Body of pancreas (tissue), 4 donors: ENCODE results near the gene MLLT6. TPM values are rescaled to one million over a fixed set of nuclear protein-coding genes. Genes with fewer than 3 reads are reported as not detected.

Experiments
- ATAC-seq: fragments of 150-250 bp; one replicate; pipeline ENCODE4 v1.9.1; 2016
- DNase-seq, 4 donors: peaks; one replicate each; pipeline ENCODE4 v3.0.0-alpha.2; 2019
- H3K27ac ChIP-seq, 4 donors: fragments of 200-600 bp; sonication (generic); 1 replicate in 3 of 4; 2 replicates in 1 of 4; pipeline versions ENCODE4 v1.5.1 to v1.6.1; 2016 to 2019; ENCODE audit warnings: mild to moderate bottlenecking in 1 of 4, mixed read lengths in 1 of 4, moderate library complexity in 1 of 4
- H3K27me3 ChIP-seq, 2 donors: fragments of 200-600 bp; sonication (generic); one replicate each; pipeline ENCODE4 v1.6.0; 2016; ENCODE audit warnings: mild to moderate bottlenecking in 1 of 2
- H3K36me3 ChIP-seq, 2 donors: fragments of 200-600 bp; sonication (generic); replicated peaks in 1 of 2; 2 replicates each; pipeline ENCODE4 v1.5.1; 2016; ENCODE audit warnings: low read depth in 2 of 2; ENCODE audit not compliant: insufficient read depth in 1 of 2
- H3K4me1 ChIP-seq: fragments of 200-600 bp; sonication (generic); one replicate; pipeline ENCODE4 v1.6.0; 2016
- H3K4me3 ChIP-seq, 2 donors: fragments of 200-600 bp; sonication (generic); 1 replicate in 1 of 2; 2 replicates in 1 of 2; pipeline ENCODE4 v1.5.1; 2016 to 2019
- H3K9me3 ChIP-seq, 3 donors: fragments of 200-600 bp; sonication (generic); 1 replicate in 2 of 3; 2 replicates in 1 of 3; pipeline ENCODE4 v1.5.1; 2016
- POLR2A ChIP-seq, 3 donors: fragments of 450-650 bp; IDR thresholded peaks; one replicate each; pipeline ENCODE4 v1.6.1; 2016; ENCODE audit warnings: antibody characterized with exemption in 3 of 3, mild to moderate bottlenecking in 2 of 3
- WGBS, 2 donors: methylation state at CpG; one replicate each; pipeline ENCODE4 v1.1.5; 2017; 5-methylcytosine and 5-hydroxymethylcytosine counted together
- intact Hi-C: fragments of 100-400 bp; cut with DNase I; formaldehyde crosslinking; loops from one replicate; pipeline ENCODE4 v1.15.1; 2023
- total RNA-seq, 2 donors: library from RNA; depleted of rRNA; stranded (reverse); fragments of >200 nt; gene quantifications; one replicate each; pipeline ENCODE4 v1.1.0, GENCODE V29; 2016
- TF ChIP-seq, protein P1 (sequence below), 7 experiments: fragments of 450-650 bp in 4 of 7; fragments of 200-600 bp in 3 of 7; sonication (generic) in 3 of 7; IDR thresholded peaks; one replicate each; pipeline ENCODE4 v1.5.1; 2016 to 2019; ENCODE audit warnings: antibody characterized with exemption in 7 of 7

The MLLT6 gene
- total RNA-seq, 2 donors from 2014 or later, result 90.8 to 121 TPM

DNA sequence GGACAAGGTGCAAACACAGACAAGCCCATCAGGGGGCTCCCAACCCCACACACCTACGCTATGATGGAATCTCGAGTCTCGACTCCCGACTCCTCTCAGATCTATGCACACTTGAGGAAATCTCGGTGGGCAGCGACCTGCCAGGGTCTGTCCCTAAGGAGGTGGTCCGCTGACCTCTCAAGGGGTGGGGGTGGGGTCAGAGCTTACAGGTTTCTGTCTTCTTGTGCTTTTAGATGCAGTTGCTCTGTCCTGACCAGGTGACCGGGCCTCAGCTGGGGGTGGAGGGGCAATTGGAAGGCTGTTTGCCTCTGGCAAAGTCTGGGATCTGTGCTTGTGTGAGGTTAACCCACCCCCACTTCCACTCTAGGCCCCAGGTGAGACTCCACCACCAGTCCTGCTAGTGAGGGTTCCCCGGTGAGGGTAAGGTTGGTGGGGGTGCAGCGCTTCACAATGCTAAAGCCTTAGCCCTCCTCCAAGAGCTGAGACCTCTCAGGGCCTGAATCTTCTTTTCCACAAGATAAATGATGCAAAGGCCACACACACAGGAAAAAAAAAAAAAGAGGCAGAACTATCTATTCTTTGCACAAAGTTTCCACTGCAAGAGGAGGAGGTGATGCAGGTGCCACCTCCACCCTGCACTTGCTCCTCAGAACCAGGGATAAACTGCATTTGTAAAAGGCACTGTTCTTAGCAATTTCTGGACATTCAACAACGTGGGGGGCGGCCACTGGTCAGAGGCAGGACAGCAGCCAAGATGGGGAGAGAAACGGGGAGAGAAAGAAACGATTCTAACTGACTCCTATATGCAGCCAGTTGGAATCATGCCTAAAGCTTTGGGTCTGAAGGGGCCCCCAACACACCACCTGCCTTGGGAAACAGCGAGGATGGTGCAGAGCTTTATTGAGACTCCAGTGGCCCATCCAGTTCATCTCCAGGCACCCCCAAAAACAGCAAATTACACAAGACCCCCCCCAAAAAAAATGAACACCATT is 29.2 kb downstream of the MLLT6 start:
- Histone ChIP-seq H3K4me3 (no peak overlapping the region), H3K9me3 (no peaks in the 10 kb centered on the region), H3K4me1 (peaks cover 60% of the 10 kb centered on the region), H3K27me3 (no peaks in the 10 kb centered on the region), H3K27ac (peak overlapping the region; percentile 93 to 97 (median 96)), H3K36me3 (peaks cover 0 to 12% of the 10 kb centered on the region in 2 donors)
- DNase-seq, result no peak
- no peak for ATAC-seq
- intact Hi-C loops, result no loop called here
- 36 to 44% methylated on average over 7 to 15 of the region's 15 CpGs for WGBS, 2 donors
- TF ChIP-seq, protein P1, sequence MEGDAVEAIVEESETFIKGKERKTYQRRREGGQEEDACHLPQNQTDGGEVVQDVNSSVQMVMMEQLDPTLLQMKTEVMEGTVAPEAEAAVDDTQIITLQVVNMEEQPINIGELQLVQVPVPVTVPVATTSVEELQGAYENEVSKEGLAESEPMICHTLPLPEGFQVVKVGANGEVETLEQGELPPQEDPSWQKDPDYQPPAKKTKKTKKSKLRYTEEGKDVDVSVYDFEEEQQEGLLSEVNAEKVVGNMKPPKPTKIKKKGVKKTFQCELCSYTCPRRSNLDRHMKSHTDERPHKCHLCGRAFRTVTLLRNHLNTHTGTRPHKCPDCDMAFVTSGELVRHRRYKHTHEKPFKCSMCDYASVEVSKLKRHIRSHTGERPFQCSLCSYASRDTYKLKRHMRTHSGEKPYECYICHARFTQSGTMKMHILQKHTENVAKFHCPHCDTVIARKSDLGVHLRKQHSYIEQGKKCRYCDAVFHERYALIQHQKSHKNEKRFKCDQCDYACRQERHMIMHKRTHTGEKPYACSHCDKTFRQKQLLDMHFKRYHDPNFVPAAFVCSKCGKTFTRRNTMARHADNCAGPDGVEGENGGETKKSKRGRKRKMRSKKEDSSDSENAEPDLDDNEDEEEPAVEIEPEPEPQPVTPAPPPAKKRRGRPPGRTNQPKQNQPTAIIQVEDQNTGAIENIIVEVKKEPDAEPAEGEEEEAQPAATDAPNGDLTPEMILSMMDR (IDR thresholded peaks at IDR 0.05), result peak in 3 of 7 experiments; percentile 8 to 15 (median 12)
- TF ChIP-seq POLR2A (IDR thresholded peaks at IDR 0.05), result no peak

DNA sequence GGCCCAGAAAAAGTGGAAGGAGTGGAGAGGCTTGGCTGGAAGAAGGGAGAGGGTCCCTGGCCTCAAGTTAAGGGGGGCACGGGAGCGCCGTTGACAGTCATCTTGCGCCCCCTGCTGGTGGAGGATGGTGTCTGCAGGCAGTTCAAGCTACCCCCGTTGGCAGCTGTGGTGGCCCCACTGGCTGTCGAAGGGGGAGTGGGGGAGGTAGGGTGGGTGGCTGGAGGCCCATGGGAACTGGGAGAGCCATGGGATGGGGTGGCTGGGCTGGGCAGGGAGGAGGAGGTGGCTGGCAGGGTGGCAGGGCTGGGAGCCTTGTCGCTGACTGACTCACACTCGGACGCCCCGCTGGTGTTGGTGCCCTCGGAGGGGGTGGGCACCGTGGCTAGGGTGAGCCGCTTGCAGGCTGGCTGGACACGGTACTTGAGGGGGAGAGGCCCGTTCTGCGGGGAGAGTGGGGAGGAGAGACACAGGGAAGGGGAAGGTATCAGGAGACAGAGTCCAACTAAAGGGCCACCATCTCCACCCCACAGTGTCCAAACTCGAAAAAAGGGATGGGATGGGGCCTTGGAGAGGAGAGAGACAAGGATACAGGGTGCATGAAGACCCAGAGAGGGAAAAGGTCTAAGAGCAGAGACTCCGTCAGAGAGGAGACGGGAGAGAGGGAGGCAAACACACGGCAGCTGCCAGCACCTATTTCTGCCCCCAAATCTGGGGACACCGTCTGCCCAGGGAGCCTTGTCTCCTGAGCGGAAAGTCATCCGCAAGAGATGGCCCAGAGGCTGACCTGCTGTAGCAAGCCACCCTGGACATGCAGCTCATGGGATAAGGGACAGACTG is 30.3 kb downstream of the MLLT6 start:
- Histone ChIP-seq H3K27ac (peak overlapping the region in 3 of 4 donors; percentile 54 to 96 (median 93)), H3K4me1 (peaks cover 55% of the 10 kb centered on the region), H3K9me3 (no peaks in the 10 kb centered on the region), H3K27me3 (no peaks in the 10 kb centered on the region), H3K36me3 (peaks cover 0 to 13% of the 10 kb centered on the region in 2 donors), H3K4me3 (no peak overlapping the region)
- 33 to 46% methylated on average over 20 to 21 of the region's 23 CpGs for WGBS, 2 donors
- TF ChIP-seq POLR2A (IDR thresholded peaks at IDR 0.05), result peak in 1 of 3 donors; percentile 23
- TF ChIP-seq, protein P1 (IDR thresholded peaks at IDR 0.05), result peak; percentile 77 to 97 (median 90)
- peak; percentile 54 to 74 (median 70) for DNase-seq
- ATAC-seq, result no peak
- intact Hi-C loops, result loop anchor here (5.0 kb wide), 1 partner anchor 53 kb away; no protein-coding TSS in a partner anchor

DNA sequence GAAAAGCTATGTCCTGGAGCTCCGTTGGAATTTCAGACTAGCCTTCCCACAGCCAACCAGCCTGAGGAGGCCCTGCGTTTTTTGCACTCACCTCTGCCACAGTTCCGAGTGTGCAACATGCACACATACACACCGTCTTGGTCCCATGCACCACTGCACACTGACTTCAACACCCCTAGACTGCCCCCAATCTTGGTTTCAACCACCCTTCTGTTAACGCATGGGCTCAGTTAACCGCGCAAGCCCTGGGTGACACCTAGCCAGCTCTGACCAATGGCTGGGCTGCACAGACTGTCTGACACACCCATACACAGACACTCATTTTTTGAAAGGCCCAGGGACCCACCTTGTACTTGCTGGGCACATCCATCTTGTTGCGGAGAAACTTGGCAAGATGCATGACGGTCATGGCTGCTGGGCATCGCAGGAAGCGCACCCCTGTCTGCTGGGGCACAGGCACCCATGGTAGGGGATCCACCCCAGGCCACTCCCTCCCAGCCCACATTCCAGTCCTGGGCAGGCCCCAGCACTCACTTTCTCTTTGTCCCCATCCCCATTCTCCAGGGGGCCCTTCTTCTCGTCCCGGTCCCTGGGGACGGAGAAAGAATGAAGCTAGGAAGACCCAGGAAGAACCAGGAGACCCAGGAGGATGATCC is 33.1 kb downstream of the MLLT6 start:
- Histone ChIP-seq H3K4me3 (no peak overlapping the region), H3K9me3 (no peaks in the 10 kb centered on the region), H3K4me1 (peaks cover 59% of the 10 kb centered on the region), H3K27me3 (no peaks in the 10 kb centered on the region), H3K36me3 (peaks cover 0 to 13% of the 10 kb centered on the region in 2 donors), H3K27ac (no peak overlapping the region)
- TF ChIP-seq, protein P1 (IDR thresholded peaks at IDR 0.05), result no peak
- no peak for TF ChIP-seq POLR2A (IDR thresholded peaks at IDR 0.05)
- ATAC-seq (no peak), DNase-seq (no peak)
- WGBS, 2 donors, result 94 to 95% methylated on average over 13 to 14 of the region's 14 CpGs
- intact Hi-C loops, result loop anchor here (5.0 kb wide), 1 partner anchor 56 kb away; no protein-coding TSS in a partner anchor

DNA sequence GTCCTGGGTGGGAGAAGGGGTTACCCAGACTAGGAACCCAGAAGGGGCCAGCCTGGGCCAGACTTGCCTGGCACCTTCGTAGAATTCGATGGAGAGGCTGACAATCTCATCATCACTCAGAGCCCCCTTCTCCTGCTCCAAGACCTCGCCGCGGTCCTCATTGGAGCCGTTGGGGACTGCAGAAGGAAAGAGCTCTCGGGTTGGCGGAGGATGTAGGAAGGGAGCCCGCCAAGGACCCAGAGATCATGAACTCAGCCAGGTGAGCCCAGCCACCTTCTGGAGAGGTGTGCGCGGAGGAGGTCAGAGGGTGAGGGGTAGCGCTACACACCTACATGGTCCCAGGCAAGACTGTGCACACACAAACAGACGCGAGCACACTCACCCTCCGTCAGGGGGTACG is 33.6 kb downstream of the MLLT6 start:
- no peak for DNase-seq
- H3K4me3 ChIP-seq, result no peak overlapping the region
- H3K36me3 ChIP-seq, result peaks cover 0 to 13% of the 10 kb centered on the region in 2 donors
- WGBS, 2 donors, result 92 to 93% methylated on average over 16 of the region's 16 CpGs
- no peak for ATAC-seq
- TF ChIP-seq, protein P1 (IDR thresholded peaks at IDR 0.05), result no peak
- no peak for TF ChIP-seq POLR2A (IDR thresholded peaks at IDR 0.05)
- H3K27me3 ChIP-seq, result no peaks in the 10 kb centered on the region
- H3K4me1 ChIP-seq, result peaks cover 59% of the 10 kb centered on the region
- intact Hi-C loops, result loop anchor here (5.0 kb wide), 1 partner anchor 56 kb away; no protein-coding TSS in a partner anchor
- no peaks in the 10 kb centered on the region for H3K9me3 ChIP-seq
- H3K27ac ChIP-seq, result no peak overlapping the region
